Measurements from ENCODE around the gene TRA2B.
"Not testable (repeated sequence)": the region's sequence is repeated elsewhere in the genome, so short reads cannot be mapped to it uniquely, and the experiment has no call there.

The TRA2B gene

DNA sequence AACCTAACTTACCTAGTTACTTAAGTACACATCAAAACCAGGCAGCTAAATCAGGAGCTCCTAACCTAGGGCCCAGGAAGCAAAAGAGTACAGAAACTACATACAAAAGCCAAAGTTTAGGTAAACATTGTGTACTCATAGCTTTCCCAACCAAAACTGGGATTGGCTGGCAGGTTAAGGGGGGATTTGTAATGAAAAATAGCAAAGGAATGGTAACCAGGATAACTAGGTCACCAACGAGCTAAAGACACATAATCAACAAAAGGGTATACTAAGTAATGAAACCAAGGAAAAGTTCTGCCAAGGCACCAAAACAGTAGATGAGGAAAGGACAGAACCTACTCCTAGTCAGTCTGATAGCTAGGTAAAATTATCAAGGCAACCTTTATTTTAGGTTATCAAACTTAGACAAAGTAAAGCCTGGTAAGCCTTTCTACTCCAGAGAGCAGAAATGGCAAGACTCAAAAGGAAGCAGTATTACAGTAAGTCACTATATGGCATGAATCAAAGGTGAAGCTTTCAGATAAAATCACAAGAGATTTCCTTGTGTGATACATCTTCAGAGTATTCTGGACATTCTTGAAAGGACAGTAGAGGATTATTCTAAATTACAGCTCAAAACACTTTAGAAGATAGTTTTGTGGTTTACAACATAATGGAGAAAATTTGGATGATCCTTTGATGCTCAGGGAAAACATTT is 10.2 kb downstream of the TRA2B start:
- no peak for DNase-seq (ENCODE audit: low read depth in 2 of 2)

DNA sequence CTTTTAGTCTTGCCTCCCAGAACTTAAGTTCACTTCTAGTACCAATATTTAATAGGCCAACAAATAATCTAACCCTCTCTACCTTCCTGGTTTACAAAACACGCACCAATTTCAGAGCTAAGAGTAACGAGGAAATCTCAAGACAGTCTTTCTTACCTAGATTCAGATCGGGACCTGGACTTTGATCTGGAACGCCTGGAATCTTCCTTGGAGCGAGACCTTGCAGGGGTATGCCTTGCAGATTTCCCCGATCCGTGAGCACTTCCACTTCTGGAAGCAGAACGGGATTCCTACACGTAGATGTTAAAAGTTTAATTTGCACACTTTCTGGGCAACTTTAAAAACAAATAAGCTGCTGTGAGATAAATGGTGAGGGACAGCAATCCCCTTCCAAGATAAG is 11.4 kb downstream of the TRA2B start:
- no peak for DNase-seq (ENCODE audit: low read depth in 2 of 2)

- no peak for DNase-seq (ENCODE audit: low read depth in 2 of 2)
These were observed 12.5 kb downstream of the TRA2B start for GRCh38 chr3:185925353-185925752.

- DNase-seq (ENCODE audit: low read depth in 2 of 2), result no peak
These were observed 13.4 kb downstream of the TRA2B start for GRCh38 chr3:185924375-185924774.

- DNase-seq (ENCODE audit: low read depth in 2 of 2), result no peak
These were observed 17.6 kb downstream of the TRA2B start for GRCh38 chr3:185920184-185920583.

- DNase-seq (ENCODE audit: low read depth in 2 of 2), result no peak
These were observed 21.6 kb downstream of the TRA2B start for GRCh38 chr3:185916042-185916833.

DNA sequence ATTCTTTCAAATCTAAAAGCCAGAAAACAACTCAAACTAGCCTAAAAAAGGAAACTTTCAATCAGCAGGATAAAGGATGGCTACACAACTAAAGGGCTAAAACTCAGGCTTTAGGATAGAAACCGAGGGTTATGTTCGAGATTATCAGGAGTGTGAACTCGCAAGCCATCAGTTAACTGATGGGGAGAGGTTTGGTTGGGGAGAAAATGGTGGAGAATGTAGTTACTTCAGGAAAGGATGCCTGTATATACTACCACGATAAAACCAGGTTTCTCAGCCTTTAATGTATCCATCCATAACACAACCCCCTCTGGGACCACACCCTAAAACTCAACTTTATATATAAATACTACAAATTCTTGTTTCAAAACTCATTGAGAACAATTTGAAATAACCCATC is 22.2 kb downstream of the TRA2B start:
- no peak for DNase-seq (ENCODE audit: low read depth in 2 of 2)

GRCh38 chr3:185914911-185915629 is 22.7 kb downstream of the TRA2B start:
- DNase-seq (ENCODE audit: low read depth in 2 of 2), result no peak

DNA sequence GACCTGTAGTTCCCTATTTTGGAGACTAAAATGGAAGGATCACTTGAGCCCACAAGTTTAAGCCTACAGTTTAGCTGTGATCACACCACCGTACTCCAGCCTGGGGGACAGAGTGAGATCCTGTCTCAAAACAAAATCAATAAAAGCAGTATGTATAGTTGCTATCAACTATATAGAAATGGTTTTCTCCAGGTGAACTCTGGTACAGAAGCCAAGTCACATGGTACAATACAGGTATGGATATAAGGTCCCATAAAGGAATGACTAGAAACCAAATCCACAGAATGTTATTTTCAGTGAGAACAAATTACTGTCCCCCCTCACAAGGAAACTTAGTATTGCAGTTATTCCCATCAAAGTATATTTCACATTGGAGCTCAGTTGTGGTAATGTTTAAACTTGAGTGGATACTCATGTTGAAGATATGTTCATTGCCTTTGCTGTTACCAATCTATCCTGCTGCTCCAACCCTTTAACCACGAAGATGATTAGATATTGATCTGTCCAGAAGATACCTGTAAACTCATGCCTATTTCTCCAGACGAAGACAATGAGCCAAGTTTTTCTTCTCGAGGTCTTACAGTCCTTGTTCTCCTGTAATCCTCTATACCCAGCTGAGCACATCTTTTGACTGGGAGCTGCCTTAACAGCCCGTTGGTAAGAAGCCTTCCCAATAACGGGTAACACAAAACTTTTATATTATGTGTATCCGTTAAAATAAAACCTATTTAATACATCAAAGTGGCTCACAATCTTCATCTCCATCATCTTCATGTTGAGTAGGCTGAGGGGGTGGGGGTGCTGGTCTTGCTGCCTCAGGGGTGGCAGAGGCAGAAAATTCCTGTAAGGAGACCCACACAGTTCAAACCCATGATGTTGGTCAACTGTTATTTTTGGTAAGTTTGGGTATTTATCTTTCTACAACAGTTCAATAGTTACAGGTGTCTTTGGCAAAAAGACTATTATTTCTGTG is 24.6 kb downstream of the TRA2B start:
- DNase-seq (ENCODE audit: low read depth in 2 of 2), result no peak

DNA sequence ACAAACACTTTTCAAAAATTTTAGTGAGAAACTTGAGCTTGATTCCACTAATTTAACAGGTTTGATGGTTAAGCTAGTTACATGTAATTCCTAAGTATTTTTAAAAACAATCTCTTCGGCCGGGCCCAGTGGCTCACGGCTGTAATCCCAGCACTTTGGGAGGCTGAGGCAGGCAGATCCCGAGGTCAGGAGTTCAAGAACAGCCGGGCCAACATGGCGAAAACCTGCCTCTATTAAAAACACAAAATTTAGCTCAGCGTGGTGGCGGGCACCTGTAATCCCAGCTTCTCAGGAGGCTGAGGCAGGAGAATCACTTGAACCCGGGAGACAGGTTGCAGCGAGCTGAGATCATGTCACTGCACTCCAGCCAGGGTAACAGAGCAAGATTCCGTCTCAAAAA is 25.3 kb downstream of the TRA2B start:
- DNase-seq (ENCODE audit: low read depth in 2 of 2), result no peak

DNA sequence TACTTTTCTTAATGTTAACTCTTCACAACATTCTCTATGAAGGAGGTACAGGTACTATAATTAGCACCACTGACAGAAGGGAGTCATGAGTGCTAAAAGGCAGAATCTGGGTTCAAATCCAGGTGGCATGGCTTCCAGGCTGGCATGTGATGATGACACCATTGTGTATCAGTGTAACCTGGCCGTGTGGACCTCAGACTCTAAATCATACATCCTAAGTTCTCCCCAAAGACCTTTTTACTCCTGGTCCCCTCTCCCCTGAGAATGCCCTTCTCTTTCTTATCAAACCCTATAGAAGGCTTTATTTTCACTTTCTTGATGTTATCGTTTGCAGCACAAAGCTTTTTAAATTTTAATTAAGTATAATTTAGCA is 26.8 kb downstream of the TRA2B start:
- DNase-seq (ENCODE audit: low read depth in 2 of 2), result not testable (repeated sequence)

DNA sequence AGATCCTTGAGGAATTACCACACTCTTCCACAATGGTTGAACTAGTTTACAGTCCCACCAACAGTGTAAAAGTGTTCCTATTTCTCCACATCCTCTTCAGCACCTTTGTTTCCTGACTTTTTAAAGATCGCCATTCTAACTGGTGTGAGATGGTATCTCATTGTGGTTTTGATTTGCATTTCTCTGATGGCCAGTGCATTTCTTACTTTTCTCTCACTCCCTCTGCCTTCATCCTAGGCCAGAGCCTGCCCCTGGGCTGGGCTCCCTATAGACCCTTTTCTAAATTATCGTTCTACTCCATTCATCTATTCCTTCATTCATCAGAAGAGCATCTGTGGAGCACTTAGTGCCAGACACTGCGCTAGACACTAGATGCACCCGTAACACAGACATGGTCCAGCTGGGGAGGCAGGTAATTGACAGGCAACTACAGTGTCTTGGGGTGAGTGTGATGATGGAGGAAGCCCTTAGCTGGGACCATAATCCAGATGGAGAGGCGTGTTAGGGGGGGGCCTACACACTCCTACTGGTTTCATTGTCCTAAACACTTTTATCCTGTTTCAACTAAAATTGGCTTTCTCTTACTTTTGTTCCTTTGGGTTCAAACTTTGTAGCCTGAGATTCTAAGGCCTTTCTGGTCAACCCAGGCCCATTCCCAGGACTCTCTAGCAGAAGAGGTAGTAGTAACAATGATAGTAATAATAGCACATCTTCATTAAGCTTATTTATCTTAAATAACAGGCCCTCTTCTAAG is 27.3 kb downstream of the TRA2B start:
- DNase-seq (ENCODE audit: low read depth in 2 of 2), result not testable (repeated sequence)

GRCh38 chr3:185909913-185910312 is 27.9 kb downstream of the TRA2B start:
- not testable (repeated sequence) for DNase-seq (ENCODE audit: low read depth in 2 of 2)

- no peak for DNase-seq (ENCODE audit: low read depth in 2 of 2)
These were observed 37.6 kb downstream of the TRA2B start for GRCh38 chr3:185900228-185900627.

DNA sequence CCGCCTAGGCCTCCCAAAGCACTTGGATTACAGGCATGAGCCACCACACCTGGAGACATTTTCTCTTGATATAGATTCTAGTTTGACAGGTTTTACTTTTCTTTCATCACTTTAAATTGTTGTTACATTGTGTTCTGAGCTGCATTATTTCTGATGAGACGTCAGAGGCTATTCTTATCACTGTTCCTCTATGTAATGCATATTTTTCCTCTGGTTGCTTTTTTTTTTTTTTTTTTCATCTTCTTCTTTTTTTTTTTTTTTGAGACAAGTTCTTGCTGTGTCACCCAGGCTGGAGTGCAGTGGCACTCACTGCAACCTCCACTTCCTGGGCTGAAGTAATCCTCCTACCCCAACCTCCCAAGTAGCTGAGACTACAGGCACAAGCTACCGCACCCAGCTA is 41.2 kb downstream of the TRA2B start:
- no peak for DNase-seq (ENCODE audit: low read depth in 2 of 2)

DNA sequence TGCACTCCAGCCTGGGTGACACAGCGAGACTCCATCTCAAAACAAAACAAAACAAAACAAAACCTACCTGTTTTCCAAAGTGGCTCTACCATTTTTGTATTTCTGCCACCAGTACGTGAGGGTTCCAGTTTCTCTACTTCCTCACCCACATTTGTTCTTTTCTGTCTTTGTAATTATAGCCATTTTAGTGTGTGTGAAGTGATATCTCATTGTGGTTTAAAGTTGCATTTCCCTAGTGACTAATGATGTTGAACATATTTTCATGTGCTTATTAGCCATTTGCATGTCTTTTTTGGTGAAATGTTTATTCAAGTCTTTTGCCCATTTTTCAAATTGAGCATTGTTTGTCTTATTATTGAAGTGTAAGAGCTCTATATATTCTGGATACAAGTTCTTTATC is 50.7 kb downstream of the TRA2B start:
- DNase-seq (ENCODE audit: low read depth in 2 of 2), result no peak

- no peak for DNase-seq (ENCODE audit: low read depth in 2 of 2)
These were observed 53.2 kb downstream of the TRA2B start for GRCh38 chr3:185884641-185885040.

GRCh38 chr3:185881926-185882325 is 55.9 kb downstream of the TRA2B start:
- no peak for DNase-seq (ENCODE audit: low read depth in 2 of 2)

GRCh38 chr3:185880600-185880999 is 57.2 kb downstream of the TRA2B start:
- no peak for DNase-seq (ENCODE audit: low read depth in 2 of 2)

DNA sequence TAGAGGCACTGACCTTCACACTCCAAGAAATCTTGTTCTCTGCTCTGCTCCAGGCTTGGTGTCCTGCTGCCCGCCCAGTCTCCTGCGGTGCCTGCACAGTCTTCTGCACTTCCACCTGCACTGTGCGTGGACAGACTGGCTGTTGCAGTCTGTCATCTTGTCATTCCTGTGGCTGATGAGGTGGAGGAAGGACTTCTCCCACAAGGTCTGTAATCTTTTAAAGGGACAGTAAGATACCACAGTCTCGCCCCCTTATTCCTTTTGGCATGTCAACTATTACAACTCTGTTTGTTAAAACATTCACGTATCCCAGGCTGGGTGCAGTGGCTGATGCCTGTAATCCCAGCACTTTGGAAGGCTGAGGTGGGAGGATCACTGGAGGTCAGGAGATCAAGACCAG is 58.9 kb downstream of the TRA2B start:
- DNase-seq (ENCODE audit: low read depth in 2 of 2), result no peak

- DNase-seq (ENCODE audit: low read depth in 2 of 2), result no peak
These were observed 63.7 kb downstream of the TRA2B start for GRCh38 chr3:185874119-185874518.

Data from activated CD8-positive, alpha-beta memory T cell treated with anti-CD3 and anti-CD28 coated beads for 4 hours (primary cell).